T47D (cell line): ENCODE data around the gene ACSF3.
"Not testable (repeated sequence)": the region's sequence is repeated elsewhere in the genome, so short reads cannot be mapped to it uniquely, and the experiment has no call there.

Source experiments
- DNase-seq, 2 experiments: peaks; one replicate each; pipeline versions ENCODE4 v3.0.0 to v3.0.0-alpha.2; 2011 to 2012; ENCODE audit warnings: low read depth in 1 of 2, low spot score in 1 of 2
- JUND ChIP-seq: IDR thresholded peaks from 2 replicates; pipeline ENCODE4 v1.6.1; 2012; ENCODE audit warnings: low read depth
- in situ Hi-C: cut with HindIII; loops from 2 replicates; pipeline ENCODE4 v1.10.0; 2016; ENCODE audit warnings: low sequenced_read_pairs, low pct_unique_long_range_greater_than_20kb

Gene ACSF3

DNA sequence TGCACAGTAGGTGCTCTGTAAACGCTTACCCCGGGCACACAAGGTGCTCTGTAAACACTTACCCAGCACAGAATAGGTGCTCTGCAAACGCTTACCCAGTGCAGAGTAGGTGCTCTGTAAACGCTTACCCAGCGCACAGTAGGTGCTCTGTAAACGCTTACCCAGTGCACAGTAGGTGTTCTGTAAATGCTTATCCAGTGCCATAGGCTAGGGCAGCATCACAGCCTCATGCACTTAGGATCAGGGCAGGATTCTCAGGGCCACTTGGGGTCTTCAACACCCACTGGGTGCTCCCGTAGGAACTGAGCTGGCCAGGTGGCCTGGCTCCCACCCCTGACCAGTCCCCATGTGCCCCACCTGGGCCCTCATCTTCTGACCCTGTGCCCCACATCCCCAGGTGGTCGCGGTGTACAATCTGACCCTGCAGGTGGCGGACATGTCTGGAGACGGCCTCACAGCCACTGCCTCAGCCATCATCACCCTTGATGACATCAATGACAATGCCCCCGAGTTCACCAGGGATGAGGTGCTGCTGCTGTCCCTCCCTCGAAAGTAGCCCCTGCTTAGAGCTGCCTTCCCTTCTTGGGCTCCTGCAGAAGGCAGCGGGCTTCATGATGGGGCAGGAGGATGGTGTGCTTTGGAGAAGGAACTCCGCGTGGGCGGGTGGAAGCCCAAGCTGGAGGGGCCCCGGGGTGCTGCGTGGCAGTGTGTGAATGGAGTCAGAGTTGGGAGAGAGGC lies 93.5 kb downstream of the ACSF3 start:
- TF ChIP-seq JUND: no peak
- no peak for DNase-seq
- in situ Hi-C loops: no loop called here

DNA sequence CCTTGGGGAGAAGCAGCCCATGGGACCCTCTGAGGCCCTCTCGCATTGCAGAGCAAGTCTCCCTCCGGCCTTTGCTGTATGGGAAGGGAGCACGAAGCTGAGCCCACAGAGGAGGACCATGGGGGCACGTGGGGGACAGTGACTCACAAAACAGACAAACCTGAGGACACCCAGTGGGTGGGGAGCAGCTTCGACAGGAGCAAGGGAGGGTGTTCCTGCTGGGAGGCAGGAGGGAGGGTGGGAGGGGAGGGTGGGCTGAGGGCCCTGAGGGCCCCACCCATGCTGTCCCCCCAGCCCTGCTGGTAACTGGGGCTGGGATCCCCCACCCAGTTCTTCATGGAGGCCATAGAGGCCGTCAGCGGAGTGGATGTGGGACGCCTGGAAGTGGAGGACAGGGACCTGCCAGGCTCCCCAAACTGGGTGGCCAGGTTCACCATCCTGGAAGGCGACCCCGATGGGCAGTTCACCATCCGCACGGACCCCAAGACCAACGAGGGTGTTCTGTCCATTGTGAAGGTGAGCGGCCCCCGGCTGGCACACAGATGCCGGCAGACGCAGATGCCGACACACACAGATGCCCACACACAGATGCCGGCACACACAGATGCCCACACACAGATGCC lies 94.2 kb downstream of the ACSF3 start:
- no peak for DNase-seq
- no peak for TF ChIP-seq JUND
- in situ Hi-C loops: no loop called here

DNA sequence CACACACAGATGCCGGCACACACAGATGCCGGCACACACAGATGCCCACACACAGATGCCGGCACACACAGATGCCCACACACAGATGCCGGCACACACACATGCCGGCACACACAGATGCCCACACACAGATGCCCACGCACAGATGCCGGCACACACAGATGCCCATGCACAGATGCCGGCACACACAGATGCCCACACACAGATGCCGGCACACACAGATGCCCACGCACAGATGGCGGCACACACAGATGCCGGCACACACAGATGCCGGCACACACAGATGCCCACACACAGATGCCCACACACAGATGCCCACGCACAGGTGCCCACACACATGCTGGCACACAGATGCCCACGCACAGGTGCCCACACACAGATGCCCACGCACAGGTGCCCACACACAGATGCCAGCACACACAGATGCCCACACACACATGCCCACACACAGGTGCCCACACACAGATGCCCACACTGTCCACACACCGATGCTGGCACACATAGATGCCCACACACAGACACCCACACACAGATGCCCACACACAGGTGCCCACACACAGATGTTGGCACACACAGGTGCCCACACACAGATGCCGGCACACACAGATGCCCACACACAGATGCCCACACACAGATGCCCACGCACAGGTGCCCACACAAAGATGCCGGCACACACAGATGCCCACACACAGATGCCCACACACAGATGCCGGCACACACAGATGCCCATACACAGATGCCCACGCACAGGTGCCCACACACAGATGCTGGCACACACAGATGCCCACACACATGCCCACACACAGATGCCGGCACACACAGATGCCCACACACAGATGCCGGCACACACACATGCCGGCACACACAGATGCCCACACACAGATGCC lies 95.1 kb downstream of the ACSF3 start:
- DNase-seq, in situ Hi-C loops: not testable (repeated sequence)

DNA sequence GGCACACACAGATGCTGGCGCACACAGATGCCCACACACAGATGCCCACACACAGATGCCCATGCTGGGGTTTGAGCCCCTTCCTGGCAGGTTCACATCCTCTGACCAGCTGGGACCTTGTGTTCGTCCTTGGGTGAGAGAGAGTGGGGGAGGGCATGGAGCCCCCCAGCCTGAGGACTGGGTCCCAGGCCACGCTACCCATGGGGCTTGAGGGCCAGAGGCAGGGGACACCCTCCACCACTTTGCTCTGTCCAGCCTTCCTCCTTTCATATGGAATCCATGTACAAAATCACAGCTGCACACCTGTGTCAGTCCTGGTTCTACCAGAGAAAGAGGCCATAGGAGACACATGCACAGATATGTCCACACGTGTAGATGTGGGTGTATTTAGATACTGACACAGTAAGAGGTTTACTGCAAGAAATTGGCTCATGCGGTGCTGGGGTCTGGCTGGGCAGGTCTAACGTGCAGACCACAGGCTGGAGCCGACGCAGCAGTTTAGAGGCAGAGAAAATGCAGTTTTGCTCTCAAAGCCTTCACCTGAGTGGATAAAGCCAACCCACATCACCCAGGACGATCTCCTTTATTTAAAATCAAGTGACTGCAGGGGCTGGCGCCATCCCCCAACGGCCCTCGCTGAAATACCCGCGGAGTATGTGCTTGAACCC lies 95.8 kb downstream of the ACSF3 start:
- DNase-seq: no peak
- in situ Hi-C loops: no loop called here
- TF ChIP-seq JUND: no peak

DNA sequence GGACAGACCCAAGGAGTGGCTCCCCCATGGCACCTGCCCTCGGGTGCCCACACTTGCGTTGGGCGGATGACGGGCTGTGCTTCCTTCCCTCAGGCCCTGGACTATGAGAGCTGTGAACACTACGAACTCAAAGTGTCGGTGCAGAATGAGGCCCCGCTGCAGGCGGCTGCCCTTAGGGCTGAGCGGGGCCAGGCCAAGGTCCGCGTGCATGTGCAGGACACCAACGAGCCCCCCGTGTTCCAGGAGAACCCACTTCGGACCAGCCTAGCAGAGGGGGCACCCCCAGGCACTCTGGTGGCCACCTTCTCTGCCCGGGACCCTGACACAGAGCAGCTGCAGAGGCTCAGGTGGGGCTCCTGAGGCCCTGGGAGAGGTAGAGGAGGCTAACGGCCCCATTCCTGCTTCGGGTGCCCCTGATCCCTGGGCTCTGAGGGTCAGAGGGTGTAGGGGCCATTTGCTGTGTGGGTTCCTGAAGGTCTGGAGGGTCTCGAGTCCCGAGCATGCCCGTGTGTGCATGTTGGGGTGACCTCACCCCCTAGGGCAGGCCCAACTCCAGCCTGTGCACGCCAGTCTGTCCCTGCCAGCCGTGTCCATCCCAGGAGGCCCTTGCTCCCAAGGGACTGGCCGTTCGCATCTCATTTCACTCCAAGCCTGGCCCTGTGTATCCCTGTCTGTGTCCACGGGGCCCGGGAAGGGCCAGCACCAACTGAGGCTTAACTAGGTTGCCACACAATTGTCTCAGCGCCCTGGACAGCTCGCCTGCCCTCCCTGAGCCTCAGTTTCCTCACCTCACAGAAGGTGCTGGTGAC lies 96.7 kb downstream of the ACSF3 start:
- no peak for DNase-seq
- in situ Hi-C loops: no loop called here
- no peak for TF ChIP-seq JUND

DNA sequence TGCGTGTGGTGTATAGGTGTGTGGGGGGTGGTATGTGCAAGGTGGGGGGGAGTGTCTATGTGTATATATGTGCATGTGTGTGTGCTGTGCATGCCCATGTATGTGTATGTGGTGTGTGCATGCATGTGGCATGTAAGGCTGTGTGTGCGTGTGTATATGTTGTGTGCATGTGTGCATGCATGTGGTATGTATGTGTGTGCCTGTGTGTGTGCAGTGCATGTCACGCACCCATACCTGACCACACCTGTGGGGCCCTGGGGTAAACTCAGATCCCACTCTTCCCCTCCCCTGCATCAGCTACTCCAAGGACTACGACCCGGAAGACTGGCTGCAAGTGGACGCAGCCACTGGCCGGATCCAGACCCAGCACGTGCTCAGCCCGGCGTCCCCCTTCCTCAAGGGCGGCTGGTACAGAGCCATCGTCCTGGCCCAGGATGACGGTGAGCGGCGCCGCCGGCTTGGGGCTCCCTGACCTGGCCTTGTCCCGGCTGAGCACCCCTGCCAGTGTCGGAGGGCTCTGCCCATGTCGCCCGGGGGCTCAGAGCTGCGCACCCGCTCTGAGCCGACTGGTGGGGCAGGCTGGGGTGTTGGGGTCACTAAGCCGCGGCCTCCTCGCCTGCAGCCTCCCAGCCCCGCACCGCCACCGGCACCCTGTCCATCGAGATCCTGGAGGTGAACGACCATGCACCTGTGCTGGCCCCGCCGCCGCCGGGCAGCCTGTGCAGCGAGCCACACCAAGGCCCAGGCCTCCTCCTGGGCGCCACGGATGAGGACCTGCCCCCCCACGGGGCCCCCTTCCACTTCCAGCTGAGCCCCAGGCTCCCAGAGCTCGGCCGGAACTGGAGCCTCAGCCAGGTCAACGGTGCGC lies 97.6 kb downstream of the ACSF3 start:
- no peak for TF ChIP-seq JUND
- no peak for DNase-seq
- in situ Hi-C loops: no loop called here

DNA sequence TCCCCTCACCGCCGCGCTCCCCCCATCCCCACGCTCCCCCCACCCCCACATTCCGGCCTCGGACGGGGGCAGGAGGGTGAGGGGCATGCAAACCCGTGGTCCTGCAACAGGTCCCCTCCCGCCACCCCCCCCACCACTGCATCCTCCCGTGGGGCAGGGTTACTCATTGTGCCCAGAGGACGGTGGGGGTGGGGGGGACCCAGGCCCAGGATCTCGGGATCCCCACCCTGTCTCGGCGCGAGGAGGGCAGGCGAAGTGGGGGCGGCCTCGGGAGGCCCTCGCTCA lies 98.2 kb downstream of the ACSF3 start:
- in situ Hi-C loops: no loop called here
- TF ChIP-seq JUND: no peak
- DNase-seq: no peak

DNA sequence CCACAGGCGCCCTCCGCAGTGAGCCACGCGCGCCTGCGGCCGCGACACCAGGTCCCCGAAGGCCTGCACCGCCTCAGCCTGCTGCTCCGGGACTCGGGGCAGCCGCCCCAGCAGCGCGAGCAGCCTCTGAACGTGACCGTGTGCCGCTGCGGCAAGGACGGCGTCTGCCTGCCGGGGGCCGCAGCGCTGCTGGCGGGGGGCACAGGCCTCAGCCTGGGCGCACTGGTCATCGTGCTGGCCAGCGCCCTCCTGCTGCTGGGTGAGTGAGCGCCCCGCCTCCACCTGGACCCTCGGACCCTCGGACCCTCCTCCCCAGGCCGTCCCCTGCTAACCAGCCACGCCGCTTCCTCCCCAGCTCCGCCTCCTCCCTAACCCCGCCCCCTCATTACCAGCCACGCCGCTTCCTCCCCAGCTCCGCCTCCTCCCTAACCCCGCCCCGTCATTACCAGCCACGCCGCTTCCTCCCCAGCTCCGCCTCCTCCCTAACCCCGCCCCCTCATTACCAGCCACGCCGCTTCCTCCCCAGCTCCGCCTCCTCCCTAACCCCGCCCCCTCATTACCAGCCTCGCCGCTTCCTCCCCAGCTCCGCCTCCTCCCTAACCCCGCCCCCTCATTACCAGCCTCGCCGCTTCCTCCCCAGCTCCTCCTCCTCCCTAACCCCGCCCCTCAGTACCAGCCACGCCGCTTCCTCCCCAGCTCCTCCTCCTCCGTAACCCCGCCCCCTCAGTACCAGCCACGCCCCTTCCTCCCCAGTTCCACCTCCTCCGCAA lies 98.7 kb downstream of the ACSF3 start:
- DNase-seq: peak in 1 of 2 experiments; percentile 94
- in situ Hi-C loops: not testable (repeated sequence)

DNA sequence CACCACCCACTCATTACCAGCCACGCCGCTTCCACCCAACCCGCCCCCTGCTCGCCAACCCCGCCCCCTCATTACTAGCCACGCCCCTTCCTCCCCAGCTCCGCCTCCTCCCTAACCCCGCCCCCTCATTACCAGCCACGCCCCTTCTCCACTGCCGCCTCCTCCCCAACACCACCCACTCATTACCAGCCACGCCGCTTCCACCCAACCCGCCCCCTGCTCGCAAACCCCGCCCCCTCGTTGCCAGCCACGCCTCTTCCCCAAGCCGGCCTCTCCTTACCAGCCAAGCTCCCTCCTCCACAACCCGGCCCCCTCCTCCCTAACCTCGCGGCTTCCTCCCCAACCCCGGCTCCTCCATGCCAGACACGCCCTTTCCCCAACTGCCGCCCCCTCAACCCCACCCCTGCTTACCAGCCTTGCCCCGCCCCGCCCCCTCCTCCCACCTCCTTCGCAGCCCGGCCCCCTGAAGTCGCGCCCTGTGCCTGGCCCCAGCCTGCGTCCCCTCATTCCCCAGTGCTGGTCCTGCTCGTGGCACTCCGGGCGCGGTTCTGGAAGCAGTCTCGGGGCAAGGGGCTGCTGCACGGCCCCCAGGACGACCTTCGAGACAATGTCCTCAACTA lies 99.4 kb downstream of the ACSF3 start:
- TF ChIP-seq JUND: no peak
- in situ Hi-C loops: no loop called here
- peak; percentile 83 to 96 for DNase-seq

DNA sequence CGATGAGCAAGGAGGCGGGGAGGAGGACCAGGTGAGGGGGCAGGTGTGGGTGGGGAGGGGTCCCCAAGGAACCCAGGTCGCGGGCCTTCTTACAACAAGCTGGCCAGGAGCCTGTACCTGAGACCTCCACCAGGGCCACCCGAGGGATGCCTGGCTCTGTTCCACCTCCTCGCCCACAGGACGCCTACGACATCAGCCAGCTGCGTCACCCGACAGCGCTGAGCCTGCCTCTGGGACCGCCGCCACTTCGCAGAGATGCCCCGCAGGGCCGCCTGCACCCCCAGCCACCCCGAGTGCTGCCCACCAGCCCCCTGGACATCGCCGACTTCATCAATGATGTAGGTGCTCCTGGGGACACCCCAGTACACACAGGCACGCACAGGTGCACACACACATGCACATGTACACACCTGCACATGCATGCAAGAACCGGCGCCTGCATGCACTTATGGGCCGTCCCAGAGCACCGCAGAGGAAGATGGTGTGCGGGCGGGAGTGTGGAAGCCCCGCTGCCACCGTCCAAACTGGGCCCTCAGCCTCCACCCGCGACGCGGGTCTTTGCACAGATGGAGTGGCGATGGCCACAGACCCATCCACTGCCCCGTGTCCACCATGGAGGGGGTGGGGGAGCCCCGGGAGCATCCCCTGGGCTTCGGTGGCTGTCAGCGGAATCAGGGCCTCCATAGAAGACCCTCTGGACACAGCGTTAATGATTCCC lies 100.1 kb downstream of the ACSF3 start:
- TF ChIP-seq JUND: no peak
- no peak for DNase-seq
- in situ Hi-C loops: no loop called here
